Astrocyte (in vitro differentiated cells and primary cell): ENCODE results near the gene C2CD2. TPM values are rescaled to one million over a fixed set of nuclear protein-coding genes. Genes with fewer than 3 reads are reported as not detected.

Experiments
- DNase-seq: peaks from one replicate; pipeline ENCODE4 v3.0.0-alpha.2; 2010; ENCODE audit warnings: low read depth
- FAIRE-seq: peaks from 2 replicates; lab custom pipeline; 2011; peaks lifted over from hg19 to GRCh38; lab: Jason Lieb, UNC
- H2AFZ ChIP-seq: 2 replicates; pipeline ENCODE4 v1.6.0; 2012; ENCODE audit warnings: low read depth, low read length, inconsistent platforms
- H3K27ac ChIP-seq: 2 replicates; pipeline ENCODE4 v1.5.1; 2011; ENCODE audit warnings: low read depth, low read length, inconsistent platforms
- H3K27me3 ChIP-seq: 2 replicates; pipeline ENCODE4 v1.6.0; 2011; ENCODE audit warnings: low read length, inconsistent platforms; ENCODE audit not compliant: insufficient read depth
- H3K36me3 ChIP-seq: 2 replicates; pipeline ENCODE4 v1.5.1; 2011; ENCODE audit warnings: low read length, inconsistent platforms; ENCODE audit not compliant: insufficient read depth
- H3K4me1 ChIP-seq: 2 replicates; pipeline ENCODE4 v1.5.1; 2011; ENCODE audit warnings: low read length, inconsistent platforms; ENCODE audit not compliant: insufficient read depth
- H3K4me2 ChIP-seq: 2 replicates; pipeline ENCODE4 v1.6.0; 2012; ENCODE audit warnings: low read length, inconsistent platforms
- H3K4me3 ChIP-seq: 2 replicates; pipeline ENCODE4 v1.5.1; 2011; ENCODE audit warnings: low read depth, mild to moderate bottlenecking, low read length, inconsistent platforms; ENCODE audit not compliant: insufficient read depth
- H3K79me2 ChIP-seq: 2 replicates; pipeline ENCODE4 v1.6.0; 2012; ENCODE audit warnings: mild to moderate bottlenecking, low read length, inconsistent platforms; ENCODE audit not compliant: insufficient read depth
- H3K9ac ChIP-seq: 2 replicates; pipeline ENCODE4 v1.6.0; 2012; ENCODE audit warnings: mild to moderate bottlenecking, low read length, inconsistent platforms
- H3K9me3 ChIP-seq: 2 replicates; pipeline ENCODE4 v1.5.1; 2012; ENCODE audit warnings: low read depth, mild to moderate bottlenecking, low read length, inconsistent platforms; ENCODE audit not compliant: insufficient read depth
- H4K20me1 ChIP-seq: 2 replicates; pipeline ENCODE4 v1.6.0; 2012; ENCODE audit warnings: low read length, inconsistent platforms; ENCODE audit not compliant: insufficient read depth
- H3K27ac Mint-ChIP-seq: one replicate; pipeline ENCODE4 v1.8.0; 2021; ENCODE audit warnings: mild to moderate bottlenecking, mixed read lengths; ENCODE audit not compliant: unreplicated experiment
- H3K27me3 Mint-ChIP-seq: one replicate; pipeline ENCODE4 v1.8.0; 2021; ENCODE audit warnings: low read depth, mixed read lengths; ENCODE audit not compliant: unreplicated experiment
- H3K36me3 Mint-ChIP-seq: one replicate; pipeline ENCODE4 v1.8.0; 2021; ENCODE audit warnings: low read depth, mixed read lengths; ENCODE audit not compliant: unreplicated experiment
- H3K4me1 Mint-ChIP-seq: one replicate; pipeline ENCODE4 v1.8.0; 2021; ENCODE audit warnings: low read depth, mixed read lengths; ENCODE audit not compliant: unreplicated experiment
- H3K4me3 Mint-ChIP-seq: one replicate; pipeline ENCODE4 v1.8.0; 2021; ENCODE audit warnings: mild to moderate bottlenecking, moderate library complexity, mixed read lengths; ENCODE audit not compliant: unreplicated experiment
- H3K9me3 Mint-ChIP-seq: one replicate; pipeline ENCODE4 v1.8.0; 2021; ENCODE audit warnings: mild to moderate bottlenecking, mixed read lengths; ENCODE audit not compliant: unreplicated experiment
- CTCF ChIP-seq: IDR thresholded peaks from 2 replicates; pipeline ENCODE4 v1.5.1; 2011; ENCODE audit warnings: low read depth, mild to moderate bottlenecking, inconsistent platforms, low read length, moderate library complexity; ENCODE audit not compliant: insufficient read depth
- EZH2 ChIP-seq: IDR thresholded peaks from 2 replicates; pipeline ENCODE4 v1.6.1; 2012; ENCODE audit warnings: mild to moderate bottlenecking, low read length, inconsistent platforms; ENCODE audit not compliant: insufficient read depth
- total RNA-seq: library from RNA; stranded (reverse); gene quantifications from 2 replicates; pipeline ENCODE4 v1.2.1, GENCODE V29; 2021

Gene C2CD2
- total RNA-seq, 1 donor from 2014 or later, result 8.3 TPM

GRCh38 chr21:41876396-41876795, 77.4 kb downstream of the C2CD2 start:
- H3K36me3 Mint-ChIP-seq, result no peaks in the 10 kb centered on the region

GRCh38 chr21:41875086-41875485, 78.7 kb downstream of the C2CD2 start:
- DNase-seq (no peak), FAIRE-seq (no peak)
- TF ChIP-seq CTCF (no peak), EZH2 (no peak)
- Mint-ChIP-seq H3K4me3 (no peak overlapping the region), H3K9me3 (no peaks in the 10 kb centered on the region), H3K36me3 (no peaks in the 10 kb centered on the region), H3K4me1 (peaks cover 4% of the 10 kb centered on the region), H3K27me3 (no peaks in the 10 kb centered on the region), H3K27ac (no peak overlapping the region)
- peaks cover 37% of the 10 kb centered on the region for H4K20me1 ChIP-seq
- H3K4me1 ChIP-seq, result peaks cover 17% of the 10 kb centered on the region
- no peaks in the 10 kb centered on the region for H3K9me3 ChIP-seq
- H2AFZ ChIP-seq, result no peak overlapping the region
- H3K79me2 ChIP-seq, result peaks cover 64% of the 10 kb centered on the region
- no peak overlapping the region for H3K4me2 ChIP-seq
- no peaks in the 10 kb centered on the region for H3K36me3 ChIP-seq
- no peak overlapping the region for H3K9ac ChIP-seq
- H3K27ac ChIP-seq, result no peak overlapping the region
- no peak overlapping the region for H3K4me3 ChIP-seq
- H3K27me3 ChIP-seq, result no peaks in the 10 kb centered on the region

More at GRCh38 chr21:41876396-41876795, 77.4 kb downstream of the C2CD2 start:
- Histone ChIP-seq H3K4me3 (no peak overlapping the region), H3K79me2 (peaks cover 57% of the 10 kb centered on the region), H3K27me3 (no peaks in the 10 kb centered on the region), H3K9ac (no peak overlapping the region), H3K9me3 (no peaks in the 10 kb centered on the region), H3K36me3 (no peaks in the 10 kb centered on the region), H3K4me1 (peaks cover 17% of the 10 kb centered on the region), H4K20me1 (peaks cover 37% of the 10 kb centered on the region), H3K4me2 (no peak overlapping the region), H3K27ac (no peak overlapping the region), H2AFZ (no peak overlapping the region)
- Mint-ChIP-seq H3K27ac (no peak overlapping the region), H3K4me1 (peaks cover 4% of the 10 kb centered on the region), H3K27me3 (no peaks in the 10 kb centered on the region), H3K4me3 (no peak overlapping the region), H3K9me3 (no peaks in the 10 kb centered on the region)
- DNase-seq (no peak), FAIRE-seq (no peak)
- no peak for TF ChIP-seq EZH2
- TF ChIP-seq CTCF, result no peak

GRCh38 chr21:41874611-41875010, 79.2 kb downstream of the C2CD2 start:
- Histone ChIP-seq H3K9me3 (no peaks in the 10 kb centered on the region), H3K4me2 (no peak overlapping the region), H3K4me3 (no peak overlapping the region), H4K20me1 (peaks cover 37% of the 10 kb centered on the region), H3K27me3 (no peaks in the 10 kb centered on the region), H3K27ac (no peak overlapping the region), H3K4me1 (peaks cover 13% of the 10 kb centered on the region), H3K36me3 (no peaks in the 10 kb centered on the region), H3K79me2 (peaks cover 64% of the 10 kb centered on the region), H2AFZ (no peak overlapping the region), H3K9ac (no peak overlapping the region)
- Mint-ChIP-seq H3K4me1 (peaks cover 4% of the 10 kb centered on the region), H3K27ac (no peak overlapping the region), H3K9me3 (no peaks in the 10 kb centered on the region), H3K27me3 (no peaks in the 10 kb centered on the region), H3K36me3 (no peaks in the 10 kb centered on the region), H3K4me3 (no peak overlapping the region)
- FAIRE-seq (no peak), DNase-seq (no peak)
- no peak for TF ChIP-seq CTCF
- no peak for TF ChIP-seq EZH2
